ENCODE results near the gene C17orf50.
A peak's percentile ranks its signal among the peaks of the same experiment; 100 is the strongest.

Gene C17orf50

DNA sequence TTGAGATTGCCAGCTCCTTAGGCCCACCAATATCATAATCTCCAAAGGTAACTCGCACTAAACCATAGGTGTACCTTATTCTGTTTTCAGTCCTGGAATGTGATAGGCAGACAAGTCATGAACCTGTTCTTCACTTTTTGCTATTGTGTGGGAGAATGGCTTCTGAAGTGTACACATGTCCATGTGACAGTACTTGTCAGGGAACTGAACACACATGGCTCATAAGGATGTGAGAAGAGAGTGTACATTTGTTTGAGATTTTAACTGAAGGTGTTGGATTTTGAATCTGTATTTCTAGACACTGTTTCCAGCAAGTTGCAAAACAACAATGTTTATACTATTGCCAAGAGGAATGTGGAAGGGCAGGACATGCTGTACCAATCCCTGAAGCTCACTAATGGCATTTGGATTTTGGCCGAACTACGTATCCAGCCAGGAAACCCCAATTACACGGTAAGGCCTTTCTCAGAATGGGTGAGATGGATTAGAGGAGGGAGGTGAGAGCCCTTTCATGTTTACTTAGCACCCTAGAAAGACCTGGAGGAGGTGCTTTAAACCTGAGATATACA lies 43.7 kb upstream of the C17orf50 start:
- in situ Hi-C loops (cut with HindIII; ENCODE audit: low sequenced_read_pairs): no loop called here
- TF ChIP-seq, protein P1, sequence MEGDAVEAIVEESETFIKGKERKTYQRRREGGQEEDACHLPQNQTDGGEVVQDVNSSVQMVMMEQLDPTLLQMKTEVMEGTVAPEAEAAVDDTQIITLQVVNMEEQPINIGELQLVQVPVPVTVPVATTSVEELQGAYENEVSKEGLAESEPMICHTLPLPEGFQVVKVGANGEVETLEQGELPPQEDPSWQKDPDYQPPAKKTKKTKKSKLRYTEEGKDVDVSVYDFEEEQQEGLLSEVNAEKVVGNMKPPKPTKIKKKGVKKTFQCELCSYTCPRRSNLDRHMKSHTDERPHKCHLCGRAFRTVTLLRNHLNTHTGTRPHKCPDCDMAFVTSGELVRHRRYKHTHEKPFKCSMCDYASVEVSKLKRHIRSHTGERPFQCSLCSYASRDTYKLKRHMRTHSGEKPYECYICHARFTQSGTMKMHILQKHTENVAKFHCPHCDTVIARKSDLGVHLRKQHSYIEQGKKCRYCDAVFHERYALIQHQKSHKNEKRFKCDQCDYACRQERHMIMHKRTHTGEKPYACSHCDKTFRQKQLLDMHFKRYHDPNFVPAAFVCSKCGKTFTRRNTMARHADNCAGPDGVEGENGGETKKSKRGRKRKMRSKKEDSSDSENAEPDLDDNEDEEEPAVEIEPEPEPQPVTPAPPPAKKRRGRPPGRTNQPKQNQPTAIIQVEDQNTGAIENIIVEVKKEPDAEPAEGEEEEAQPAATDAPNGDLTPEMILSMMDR (IDR thresholded peaks at IDR 0.05; ENCODE audit: low read depth, low read length, missing control alignments): no peak
- peak; percentile 93 for DNase-seq (ENCODE audit: low read depth)
- H3K4me3 ChIP-seq (ENCODE audit: low read depth, low read length): no peak overlapping the region

DNA sequence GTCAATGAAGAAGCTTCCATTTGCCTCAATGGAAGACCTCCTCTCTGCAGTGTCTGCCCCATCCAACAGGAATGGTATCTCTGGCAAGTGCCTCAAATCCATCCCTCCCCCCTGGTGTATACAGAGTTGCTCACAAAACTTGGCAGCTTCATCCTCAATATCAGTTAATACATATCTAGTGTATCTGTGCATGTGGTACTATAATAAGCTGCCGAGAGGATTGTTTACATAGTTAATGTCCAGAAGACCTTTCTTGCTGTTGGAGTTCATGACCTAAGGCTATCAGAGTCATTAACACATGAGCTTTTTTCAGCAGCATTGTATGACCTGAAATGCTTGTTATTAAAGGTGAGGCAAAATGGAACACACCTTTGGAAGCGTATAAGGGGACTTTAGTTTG lies 43.2 kb upstream of the C17orf50 start:
- peak; percentile 13 for DNase-seq (ENCODE audit: low read depth)
- no peak overlapping the region for H3K4me3 ChIP-seq (ENCODE audit: low read depth, low read length)
- TF ChIP-seq, protein P1 (IDR thresholded peaks at IDR 0.05; ENCODE audit: low read depth, low read length, missing control alignments): no peak
- in situ Hi-C loops (cut with HindIII; ENCODE audit: low sequenced_read_pairs): no loop called here

DNA sequence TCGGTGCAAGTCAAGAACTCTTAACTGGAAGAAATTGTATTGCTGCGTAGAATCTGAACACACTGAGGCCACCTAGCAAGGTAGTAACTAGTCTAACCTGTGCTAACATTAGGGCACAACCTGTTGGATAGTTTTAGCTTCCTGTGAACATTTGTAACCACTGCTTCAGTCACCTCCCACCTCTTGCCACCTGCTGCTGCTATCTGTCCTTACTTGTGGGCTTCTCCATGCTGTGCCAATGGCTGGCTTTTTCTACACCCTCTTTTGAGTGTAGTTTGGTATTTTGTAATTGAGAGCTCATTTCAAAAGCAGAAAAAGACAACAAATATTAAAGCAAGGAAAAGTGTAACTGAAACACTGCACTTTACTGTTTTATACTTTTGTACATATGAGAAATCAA lies 37.0 kb upstream of the C17orf50 start:
- no peak for DNase-seq (ENCODE audit: low read depth)
- no peak overlapping the region for H3K4me3 ChIP-seq (ENCODE audit: low read depth, low read length)
- in situ Hi-C loops (cut with HindIII; ENCODE audit: low sequenced_read_pairs): no loop called here
- TF ChIP-seq, protein P1 (IDR thresholded peaks at IDR 0.05; ENCODE audit: low read depth, low read length, missing control alignments): no peak

DNA sequence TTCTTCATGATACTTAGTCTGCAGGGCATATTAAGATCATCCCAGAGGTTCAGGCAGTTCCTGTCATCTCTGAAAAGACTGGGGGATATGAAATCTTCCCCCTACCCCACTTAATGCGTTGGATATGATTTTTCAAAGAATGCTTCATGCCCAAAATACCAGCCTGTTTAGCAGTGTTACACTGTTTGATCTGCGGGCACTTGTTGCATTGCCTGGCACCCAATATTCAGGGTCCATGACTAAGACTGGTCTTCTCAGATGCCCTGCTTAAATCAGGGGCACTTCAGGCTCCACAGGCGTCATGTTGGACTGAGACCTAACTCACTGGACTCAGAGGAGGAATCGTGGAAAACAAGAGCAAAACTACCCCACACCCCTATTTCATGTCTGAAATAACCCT lies 35.6 kb upstream of the C17orf50 start:
- in situ Hi-C loops (cut with HindIII; ENCODE audit: low sequenced_read_pairs): no loop called here
- DNase-seq (ENCODE audit: low read depth): no peak
- H3K4me3 ChIP-seq (ENCODE audit: low read depth, low read length): no peak overlapping the region
- TF ChIP-seq, protein P1 (IDR thresholded peaks at IDR 0.05; ENCODE audit: low read depth, low read length, missing control alignments): no peak

DNA sequence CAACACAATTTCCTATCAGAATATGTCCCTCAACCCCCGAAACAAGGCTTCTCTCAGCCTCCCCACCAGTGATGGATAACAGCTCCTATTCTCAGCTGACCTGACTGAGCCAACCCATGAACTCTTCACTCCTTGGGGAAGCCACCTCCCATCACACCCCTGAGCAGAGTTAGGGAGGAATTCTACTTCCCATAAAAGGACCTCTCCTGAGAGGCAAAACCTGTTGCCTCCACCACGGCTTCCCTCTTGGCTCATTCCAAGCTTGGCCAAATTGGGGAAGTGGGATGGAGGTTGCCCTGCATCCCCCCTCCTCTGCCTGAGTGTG lies 34.9 kb upstream of the C17orf50 start:
- no peak overlapping the region for H3K4me3 ChIP-seq (ENCODE audit: low read depth, low read length)
- TF ChIP-seq, protein P1 (IDR thresholded peaks at IDR 0.05; ENCODE audit: low read depth, low read length, missing control alignments): no peak
- in situ Hi-C loops (cut with HindIII; ENCODE audit: low sequenced_read_pairs): no loop called here
- no peak for DNase-seq (ENCODE audit: low read depth)

DNA sequence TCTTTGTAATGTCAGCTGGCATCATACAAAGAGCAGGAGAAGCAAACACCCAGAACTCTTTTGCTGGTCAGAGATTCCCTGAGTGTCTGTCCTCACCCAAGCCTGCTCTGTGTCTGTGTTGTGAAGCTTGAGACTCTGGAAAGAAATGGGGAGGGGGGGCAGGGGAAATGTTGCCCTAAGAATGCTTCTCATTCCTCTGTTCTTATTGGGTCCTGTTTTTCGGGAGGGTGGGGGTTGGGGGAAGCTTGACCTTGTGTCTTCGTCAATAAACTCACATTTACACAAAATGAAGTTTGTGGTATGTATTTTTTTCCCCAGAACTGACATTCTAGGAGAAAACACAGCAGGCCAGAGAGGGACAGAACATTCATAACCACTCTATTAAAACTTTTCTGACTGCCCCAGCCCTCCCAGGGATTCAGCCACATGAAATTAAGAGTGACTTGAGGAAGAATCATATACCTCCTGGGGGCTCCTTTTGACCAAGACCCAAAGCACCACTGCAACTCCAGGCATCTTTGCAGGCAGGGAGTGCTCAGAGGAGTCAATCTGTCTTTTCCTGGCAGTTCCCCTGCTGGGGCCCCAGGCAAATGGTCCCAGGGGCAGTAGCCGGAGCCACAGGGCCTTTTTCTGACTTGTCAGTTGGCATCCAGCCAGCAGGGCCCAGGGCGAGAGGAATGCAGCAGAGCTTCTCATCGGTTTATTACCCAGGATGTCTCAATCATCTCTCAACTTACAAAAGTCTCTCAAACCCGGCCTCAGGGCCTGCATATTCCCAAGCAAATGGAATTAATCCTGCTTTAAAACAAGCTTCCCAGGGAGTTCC lies 34.3 kb upstream of the C17orf50 start:
- peak; percentile 76 for DNase-seq (ENCODE audit: low read depth)
- in situ Hi-C loops (cut with HindIII; ENCODE audit: low sequenced_read_pairs): no loop called here

More for the DNA sequence above, 34.3 kb upstream of the C17orf50 start:
- TF ChIP-seq, protein P1 (IDR thresholded peaks at IDR 0.05; ENCODE audit: low read depth, low read length, missing control alignments): no peak
- H3K4me3 ChIP-seq (ENCODE audit: low read depth, low read length): no peak overlapping the region
